HG02588 (cell line): ENCODE results near the gene KIF18B.

Experiments
- ATAC-seq: cut with Tn5 transposase; IDR thresholded peaks from one replicate; pipeline ENCODE4 v1.9.1; 2021; ENCODE audit warnings: mild to moderate bottlenecking, moderate library complexity; ENCODE audit not compliant: unreplicated experiment

The KIF18B gene

DNA sequence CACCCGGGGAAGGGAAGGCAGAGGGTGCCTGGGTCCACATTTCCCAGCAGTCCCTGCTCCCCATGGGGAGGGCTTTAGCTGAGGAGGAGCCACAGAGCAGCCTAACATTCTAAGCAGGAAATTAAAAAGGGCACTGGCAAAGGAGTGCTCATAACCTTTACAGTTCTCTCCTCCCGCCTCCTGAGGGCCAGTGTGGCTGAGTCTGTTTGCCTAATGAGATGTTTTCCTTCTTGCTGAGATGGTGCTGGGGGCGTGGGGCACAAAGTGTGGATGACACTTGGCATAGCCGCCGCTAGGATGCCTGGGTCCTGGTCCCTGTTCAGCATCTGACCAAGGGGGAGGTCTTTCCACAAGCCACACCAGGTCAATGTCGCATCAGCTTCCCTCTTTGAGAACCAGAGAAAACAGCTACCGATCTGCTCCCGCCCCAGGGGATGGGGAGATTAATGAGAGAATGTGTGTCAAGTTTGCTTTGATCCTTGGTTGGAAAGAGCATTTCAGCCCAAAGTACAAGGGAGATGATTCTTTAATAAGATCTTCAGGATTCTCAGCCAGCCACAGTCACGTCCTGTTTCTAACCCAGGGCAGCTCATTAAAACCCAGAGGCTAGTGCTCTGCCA lies 5.8 kb downstream of the KIF18B start:
- no peak for ATAC-seq

- no peak for ATAC-seq
Measured at GRCh38 chr17:44940768-44941167, 6.8 kb downstream of the KIF18B start.

GRCh38 chr17:44940317-44940716 lies 7.3 kb downstream of the KIF18B start:
- no peak for ATAC-seq

DNA sequence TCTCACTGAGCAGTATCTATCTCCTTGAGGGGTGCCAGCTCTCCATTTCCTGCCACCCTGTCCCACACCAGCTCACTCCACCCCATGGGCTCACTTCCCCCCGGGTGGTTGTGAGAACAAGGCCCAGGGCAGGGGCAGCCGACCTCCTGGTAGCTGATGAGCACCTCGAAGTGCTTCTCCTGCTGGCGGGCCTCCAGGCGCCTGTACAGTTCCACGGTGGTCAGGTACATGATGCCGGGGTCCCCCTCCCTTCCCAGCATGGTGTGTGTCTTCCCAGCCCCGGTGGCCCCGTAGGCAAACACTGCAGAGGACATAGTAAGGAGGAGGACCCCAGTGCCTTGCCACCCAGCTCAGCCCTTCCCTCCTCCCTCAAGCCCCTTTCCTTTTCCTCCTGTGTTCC lies 12.5 kb downstream of the KIF18B start:
- ATAC-seq = no peak

- no peak for ATAC-seq
Measured at GRCh38 chr17:44934745-44935105, 12.8 kb downstream of the KIF18B start.

- ATAC-seq = no peak
Measured at GRCh38 chr17:44933824-44934744, 13.5 kb downstream of the KIF18B start.

DNA sequence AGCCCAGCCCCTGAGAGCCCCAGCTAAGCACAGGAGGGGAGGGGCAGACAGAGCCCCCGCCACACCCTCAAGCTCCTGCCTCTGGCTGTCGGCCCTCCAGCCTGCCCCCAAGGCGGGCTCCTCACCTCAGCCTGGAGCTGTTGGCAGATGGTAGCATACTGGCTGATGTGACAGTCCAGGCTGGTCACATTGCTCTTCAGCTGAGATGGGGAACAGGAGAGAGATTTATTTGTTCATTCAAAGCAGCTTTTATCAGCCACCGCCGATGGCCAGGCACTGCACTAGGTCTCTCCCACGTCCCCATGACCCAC lies 14.8 kb downstream of the KIF18B start:
- ATAC-seq = no peak

DNA sequence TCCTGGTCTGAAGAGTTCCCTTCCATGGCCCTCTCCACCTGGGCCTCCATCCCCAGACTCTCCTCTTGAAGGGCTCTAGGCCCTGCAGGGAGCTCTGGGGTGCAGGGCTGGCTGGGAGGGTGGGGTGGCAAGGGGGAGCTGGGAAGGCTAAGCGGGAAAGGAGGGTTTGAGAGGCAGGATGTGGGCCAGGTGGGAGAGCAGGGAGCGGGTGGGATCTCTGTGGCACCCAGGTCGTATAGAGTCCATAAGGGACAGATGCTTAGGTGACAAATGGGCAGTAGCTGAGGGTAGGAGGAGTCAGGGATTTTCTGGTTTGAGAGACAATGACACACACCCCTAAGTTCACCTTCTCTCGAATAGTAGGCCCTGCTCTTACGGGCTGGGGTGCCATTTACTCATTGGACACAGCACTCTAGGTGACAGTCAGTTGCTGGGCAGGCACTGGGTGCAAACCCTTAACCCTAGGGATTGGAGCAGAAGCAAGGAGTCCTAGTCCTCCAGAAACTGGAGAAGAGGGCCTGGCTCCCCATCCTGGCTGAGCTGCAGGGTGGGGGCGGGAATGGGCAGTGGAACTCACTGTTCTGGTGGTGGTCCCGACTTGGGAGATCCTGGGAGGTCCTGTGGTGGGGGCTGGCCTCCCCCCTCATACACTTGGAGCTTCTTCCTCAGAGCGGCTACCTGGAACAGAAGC lies 15.3 kb downstream of the KIF18B start:
- no peak for ATAC-seq

DNA sequence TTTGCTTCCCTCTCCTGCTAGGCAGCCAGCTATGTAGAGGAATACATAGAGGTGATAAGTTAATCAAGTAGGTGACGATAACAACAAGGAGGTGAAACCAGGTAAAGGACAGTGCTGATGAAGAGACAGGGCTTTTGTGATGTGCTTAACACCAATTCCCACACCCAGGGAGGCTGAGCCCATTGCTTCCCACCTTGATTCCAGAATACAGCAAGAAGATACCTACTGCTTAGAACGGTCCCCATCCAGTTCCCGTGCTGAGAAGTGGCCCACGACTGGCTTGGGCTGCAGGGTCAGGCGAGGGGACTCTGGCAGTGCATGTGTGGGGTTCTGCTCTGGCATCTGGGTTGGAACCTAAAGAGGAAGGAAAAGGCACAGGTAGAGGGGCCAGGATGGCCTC lies 16.2 kb downstream of the KIF18B start:
- no peak for ATAC-seq

- ATAC-seq = no peak
Measured at GRCh38 chr17:44930667-44931066, 16.9 kb downstream of the KIF18B start.

- ATAC-seq = no peak
Measured at GRCh38 chr17:44928950-44929720, 18.4 kb downstream of the KIF18B start.

DNA sequence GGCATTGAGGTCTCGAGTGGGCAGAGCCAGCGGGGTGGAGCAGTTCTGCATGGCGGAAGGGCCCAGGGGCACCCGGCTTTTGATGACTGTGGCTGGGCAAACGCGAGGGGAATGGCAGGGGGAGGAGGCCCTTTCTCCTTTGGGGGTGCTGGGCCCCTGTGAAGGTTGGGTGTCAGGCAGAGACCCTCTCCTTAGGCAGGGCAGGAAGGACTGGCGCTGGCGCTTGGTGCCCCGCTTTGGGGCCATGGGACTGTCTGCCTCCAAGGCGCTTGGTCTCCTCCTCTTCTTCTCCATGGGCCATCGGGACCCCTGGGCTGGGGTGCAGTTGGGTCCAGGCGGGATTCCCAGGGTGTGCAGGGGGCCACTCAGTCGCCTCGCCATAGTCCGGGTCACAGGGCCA lies 19.4 kb downstream of the KIF18B start:
- ATAC-seq = no peak

- ATAC-seq = no peak
Measured at GRCh38 chr17:44927696-44928095, 19.9 kb downstream of the KIF18B start.

- ATAC-seq = no peak
Measured at GRCh38 chr17:44926821-44927525, 20.6 kb downstream of the KIF18B start.

- ATAC-seq = no peak
Measured at GRCh38 chr17:44925731-44926697, 21.6 kb downstream of the KIF18B start.

GRCh38 chr17:44924107-44924544 lies 23.4 kb downstream of the KIF18B start:
- ATAC-seq = no peak

DNA sequence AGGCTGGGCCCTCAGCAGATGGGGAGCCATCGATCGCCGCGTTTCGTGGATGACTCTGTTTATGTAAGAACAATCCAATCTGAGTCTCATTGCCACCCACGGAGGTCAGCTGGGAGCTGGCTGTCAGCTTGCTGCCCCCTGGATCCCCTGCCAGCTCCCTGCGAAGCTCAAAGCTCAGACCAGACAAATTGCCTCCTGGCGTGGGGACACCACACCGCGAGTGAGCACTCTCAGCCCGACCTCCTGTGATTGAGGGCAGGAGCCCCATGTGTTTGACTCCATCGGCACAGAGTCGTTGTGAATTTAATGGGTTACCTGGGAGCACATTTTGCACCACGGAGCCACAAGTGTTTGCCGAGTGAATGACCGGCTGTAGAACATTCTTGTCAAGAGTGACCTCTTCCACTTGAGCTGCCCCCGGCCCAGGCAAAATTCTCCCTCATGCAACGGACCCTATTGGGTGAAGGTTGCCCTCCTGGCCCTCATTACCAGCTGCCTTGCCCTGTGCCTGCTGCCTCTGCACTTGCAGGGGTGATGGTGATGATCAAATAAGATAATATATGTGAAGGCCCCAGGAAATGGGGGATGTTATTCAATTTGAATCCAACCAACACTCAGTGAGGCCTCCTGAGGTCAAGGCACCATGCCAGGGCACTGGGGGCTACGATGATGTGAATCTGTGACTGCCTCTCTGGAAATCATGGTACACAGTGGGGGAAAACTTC lies 24.7 kb downstream of the KIF18B start:
- no peak for ATAC-seq

DNA sequence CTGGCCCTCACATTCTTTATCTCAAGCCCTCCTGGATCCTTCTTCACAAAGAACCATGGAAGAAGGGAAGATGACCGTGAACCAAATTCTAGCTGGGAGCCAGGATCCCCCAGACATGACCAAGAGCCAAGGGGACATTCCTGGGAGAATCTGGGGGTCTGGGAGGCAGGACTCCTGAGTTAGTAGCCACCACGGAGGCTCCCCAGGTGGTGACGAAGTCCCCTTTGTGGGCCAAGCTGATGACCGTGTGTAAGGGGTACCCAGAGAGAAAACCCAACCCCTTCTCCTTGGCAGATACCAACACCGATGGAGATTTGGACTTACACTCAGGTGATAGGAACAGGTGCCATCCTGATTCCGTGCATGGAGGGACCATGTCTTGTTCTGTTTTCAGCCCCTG lies 25.4 kb downstream of the KIF18B start:
- ATAC-seq = no peak
